NCI-H460 (cell line): Measurements from ENCODE around the gene PARP4. TPM values are rescaled to one million over a fixed set of nuclear protein-coding genes. Genes with fewer than 3 reads are reported as not detected.
"Not testable (repeated sequence)": the region's sequence is repeated elsewhere in the genome, so short reads cannot be mapped to it uniquely, and the experiment has no call there.

ENCODE experiments used
- DNase-seq: peaks from one replicate; pipeline ENCODE4 v3.0.0-alpha.2; 2016; ENCODE audit warnings: low read depth; ENCODE audit errors: extremely low read depth
- total RNA-seq: library from RNA; depleted of rRNA; stranded (reverse); fragments of >200 nt; shearing (Covaris generic); gene quantifications from 2 replicates; pipeline ENCODE4 v1.2.3, GENCODE V29; 2014

PARP4 gene
- total RNA-seq, 1 experiment from 2014 or later = 80.7 TPM

DNA sequence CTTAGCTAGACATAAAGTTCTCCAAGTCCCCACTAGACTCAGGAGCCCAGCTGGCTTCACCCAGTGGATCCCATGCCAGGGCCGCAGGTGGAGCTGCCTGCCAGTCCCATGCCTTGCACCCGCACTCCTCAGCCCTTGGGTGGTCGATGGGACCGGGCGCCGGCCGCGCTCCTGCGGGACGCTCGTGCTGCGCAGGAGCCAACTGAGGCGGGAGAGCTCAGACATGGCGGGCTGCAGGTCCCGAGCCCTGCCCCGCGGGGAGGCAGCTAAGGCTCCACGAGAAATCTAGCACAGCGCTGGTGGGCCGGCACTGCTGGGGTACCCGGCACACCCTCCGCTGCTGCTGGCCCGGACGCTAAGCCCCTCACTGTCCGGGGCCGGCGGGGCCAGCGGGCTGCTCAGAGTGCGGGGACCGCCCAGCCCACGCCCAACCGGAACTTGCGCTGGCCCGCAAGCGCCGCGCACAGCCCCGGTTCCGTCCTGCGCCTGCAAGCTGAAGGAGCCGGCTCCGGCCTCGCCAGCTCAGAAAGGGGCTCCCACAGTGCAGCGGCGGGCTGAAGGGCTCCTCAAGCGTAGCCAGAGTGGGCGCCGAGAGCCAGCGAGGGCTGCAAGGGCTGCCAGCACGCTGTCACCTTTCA lies 5.8 kb downstream of the PARP4 start:
- DNase-seq = no peak

DNA sequence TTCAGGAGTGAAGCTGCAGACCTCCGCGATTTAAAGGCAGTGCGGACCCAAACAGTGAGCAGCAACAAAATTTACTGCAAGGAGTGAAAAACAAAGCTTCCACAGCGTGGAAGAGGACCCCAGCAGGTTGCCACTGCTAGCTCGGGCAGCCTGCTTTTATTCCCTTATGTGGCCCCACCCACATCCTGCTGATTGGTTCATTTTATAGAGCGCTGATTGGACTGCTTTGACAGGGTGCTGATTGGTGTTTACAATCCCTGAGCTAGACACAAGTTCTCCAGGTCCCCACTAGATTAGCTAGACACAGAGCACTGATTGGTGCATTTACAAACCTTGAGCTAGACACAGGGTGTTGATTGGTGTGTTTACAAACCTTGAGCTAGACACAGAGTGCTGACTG lies 6.3 kb downstream of the PARP4 start:
- DNase-seq = not testable (repeated sequence)

DNA sequence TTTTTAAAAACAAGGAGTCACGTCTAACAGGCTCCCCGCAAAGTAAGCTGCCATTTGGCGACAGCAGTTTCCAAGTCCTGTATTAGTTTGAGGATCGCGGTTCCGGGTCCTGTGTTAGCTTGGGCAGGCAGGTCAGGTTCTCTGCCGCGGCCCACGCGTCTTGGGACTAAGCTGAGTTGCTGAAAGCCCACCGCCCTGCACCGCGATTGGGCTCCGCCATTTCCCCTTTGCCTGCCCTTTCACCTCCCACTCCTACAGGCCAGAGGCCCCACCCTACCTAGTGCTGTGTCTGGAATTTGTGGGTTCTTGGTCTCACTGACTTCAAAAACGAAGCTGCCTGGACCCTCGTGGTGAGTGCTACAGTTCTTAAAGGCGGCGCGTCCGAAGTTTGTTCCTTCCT lies 6.8 kb downstream of the PARP4 start:
- no peak for DNase-seq

DNA sequence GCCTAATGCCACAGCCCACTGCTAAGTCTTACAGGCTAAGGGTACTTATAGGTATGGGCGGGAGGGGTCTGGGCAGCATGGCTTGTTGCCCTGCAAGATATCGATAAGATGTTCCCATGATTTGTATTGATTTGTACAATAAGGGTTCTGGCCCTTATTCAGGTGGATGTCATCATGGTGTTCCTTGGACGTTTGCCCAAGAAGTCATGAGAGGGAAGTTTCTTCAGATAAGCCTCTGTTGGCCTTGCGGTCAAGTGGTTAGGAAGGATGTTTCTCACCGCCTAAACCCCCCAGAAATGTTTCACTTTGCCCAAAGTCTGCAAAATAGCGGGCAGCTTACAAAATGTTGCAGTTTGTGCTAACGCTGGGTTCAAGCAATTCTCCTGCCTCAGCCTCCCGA lies 7.3 kb downstream of the PARP4 start:
- no peak for DNase-seq

DNA sequence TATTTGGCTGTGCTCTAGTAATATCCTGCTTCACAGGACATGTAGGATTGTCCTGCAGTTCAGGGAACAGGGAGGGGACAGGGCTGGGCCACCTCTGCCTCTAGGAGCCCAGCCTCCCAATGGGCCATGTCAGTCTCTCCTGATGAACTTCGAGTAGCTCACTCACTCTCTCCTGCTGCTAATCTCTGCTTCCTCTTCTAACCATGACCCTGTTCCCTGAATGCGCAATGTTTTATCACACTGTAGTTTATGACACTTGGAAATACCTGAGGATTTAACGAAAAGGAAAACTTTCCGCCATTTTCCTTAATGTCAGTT lies 9.2 kb downstream of the PARP4 start:
- peak; percentile 29 for DNase-seq

DNA sequence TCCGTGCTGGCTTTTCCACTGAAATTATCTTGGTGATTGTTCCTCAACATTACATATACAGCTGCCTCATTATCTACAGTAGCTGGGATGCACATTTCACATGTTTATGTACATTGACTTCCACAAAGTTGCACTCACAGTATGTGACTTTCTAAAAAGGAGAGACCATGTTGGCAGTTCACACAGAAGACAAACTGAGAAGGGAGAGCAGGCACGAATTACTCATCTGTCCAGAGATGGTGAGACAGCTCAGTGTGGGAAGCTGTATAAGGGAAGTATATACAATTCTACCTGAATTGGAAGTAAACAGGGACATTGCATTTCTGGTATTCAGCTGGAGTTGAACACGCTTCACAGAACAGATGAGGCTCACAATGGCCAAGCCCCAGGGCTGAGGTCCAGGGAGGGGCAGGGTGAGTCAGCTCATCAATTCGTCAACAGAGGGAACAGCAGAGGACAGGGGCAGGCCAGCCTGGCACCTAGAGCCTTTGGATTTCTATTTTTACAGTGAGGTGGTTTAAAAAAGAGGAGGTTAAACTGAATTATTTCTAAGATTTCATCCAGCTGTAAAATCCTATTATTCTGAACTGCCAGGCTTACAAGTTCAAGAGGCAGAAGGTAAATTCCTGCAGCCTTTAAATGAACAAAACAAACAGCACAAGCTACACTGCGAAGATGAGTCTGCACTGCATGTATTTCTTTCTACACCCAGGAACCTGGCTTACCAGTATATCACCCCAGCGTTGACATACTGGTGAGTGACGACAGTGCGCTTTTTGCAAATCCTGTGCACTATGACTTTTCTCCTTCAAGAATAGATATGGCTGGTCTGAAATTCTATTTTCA lies 9.8 kb downstream of the PARP4 start:
- DNase-seq = peak; percentile 79

DNA sequence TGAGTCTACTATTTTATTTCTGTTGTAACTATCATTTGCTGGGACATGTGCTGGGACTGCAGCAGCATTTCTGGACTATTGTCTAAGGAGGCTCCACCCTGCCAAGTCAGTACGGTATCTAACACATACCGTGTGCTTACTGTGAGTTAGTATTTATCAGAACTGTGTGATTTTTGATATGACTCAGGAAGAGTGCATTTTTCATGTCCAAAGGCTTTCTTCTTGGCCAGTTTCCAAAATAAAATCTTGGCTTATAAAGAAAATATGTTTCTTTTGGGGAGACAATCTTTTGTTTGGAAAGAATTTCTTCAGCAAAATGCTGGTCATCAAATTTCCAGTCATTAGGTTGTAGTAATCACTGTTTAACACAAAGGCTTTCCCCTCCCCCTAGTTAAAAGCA lies 11.6 kb downstream of the PARP4 start:
- DNase-seq = peak; percentile 67

DNA sequence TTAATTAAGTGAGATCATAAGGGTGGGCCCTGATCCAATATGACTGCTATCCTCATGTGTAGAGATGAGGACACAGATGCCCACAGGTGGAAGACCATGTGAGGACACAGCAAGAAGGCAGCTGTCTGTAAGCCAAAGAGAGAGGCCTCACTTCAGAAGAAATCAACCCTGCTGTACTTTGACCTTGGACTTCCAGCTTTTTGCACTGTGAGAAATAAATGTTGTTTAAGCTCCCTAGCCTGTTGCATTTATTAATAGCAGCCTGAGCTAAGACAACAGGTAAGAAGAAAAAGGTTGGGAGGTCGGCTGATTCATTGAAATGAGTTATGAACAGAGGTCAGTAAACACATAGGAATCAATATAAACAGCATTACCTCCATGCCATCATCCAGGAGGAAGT lies 14.8 kb downstream of the PARP4 start:
- DNase-seq = no peak

DNA sequence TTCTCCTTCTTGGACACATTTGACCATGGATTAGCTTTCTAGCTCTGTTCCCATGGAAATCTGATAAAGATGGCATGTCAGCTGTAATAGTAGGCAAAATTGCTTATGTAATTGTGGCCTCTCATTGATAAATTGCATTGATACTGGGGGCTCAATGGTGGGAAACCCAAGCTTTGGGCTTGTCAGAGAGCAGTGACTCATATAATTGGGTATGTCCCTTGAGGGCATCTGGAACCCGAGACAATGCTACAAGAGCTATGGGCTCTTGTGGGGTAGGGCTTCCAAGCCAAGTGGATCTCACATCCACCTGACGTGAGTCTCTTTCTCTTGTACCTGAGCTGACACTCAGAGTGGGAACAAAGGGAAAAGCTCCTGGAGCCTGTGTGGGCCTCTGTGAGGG lies 16.3 kb downstream of the PARP4 start:
- not testable (repeated sequence) for DNase-seq

DNA sequence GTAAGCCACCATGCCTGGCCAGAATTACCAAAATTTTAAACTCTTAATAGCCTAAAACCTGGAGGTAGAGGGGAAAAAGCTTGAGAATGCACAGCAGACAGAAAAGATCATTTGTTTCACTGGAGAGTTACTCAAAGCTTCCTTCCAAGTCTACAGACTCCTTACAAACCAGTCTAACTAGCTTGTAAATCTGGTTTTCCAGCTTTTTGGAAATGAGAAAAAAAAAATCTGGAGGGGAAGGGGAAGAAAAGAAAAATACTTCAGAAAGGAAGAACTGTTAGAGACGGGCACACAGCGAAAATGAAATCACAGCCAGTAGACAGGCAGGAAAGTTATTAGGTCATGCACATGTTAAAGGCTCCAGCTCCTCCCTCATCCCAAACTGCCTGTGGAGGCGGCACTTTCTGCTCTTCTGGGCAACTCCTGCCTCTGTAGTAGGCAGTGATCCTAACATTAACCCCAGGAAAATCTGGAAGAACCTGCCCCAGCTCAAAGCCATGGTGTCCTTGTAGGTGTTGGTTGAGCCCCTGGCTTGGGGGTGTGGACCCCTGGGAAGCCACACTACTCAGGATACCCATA lies 17.3 kb downstream of the PARP4 start:
- DNase-seq = no peak

DNA sequence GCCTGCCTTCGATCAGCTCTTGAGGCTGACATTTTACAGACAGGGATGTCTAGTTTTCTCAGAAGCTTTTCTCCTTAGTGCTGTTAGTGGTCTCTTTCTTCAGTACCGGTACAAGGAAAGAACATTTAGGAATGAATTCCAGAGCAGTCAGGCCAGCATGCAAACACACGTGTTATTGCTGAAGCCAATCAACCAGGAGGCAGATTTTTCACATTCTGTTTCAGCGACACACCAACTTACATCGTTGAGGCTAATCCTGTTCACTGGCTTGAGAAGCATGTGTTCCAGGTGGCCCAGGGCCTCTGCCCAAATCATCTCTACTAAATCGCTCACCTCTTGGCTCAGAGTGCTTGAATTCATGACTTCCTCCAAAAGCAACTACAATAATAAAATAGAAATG lies 19.2 kb downstream of the PARP4 start:
- DNase-seq = no peak

DNA sequence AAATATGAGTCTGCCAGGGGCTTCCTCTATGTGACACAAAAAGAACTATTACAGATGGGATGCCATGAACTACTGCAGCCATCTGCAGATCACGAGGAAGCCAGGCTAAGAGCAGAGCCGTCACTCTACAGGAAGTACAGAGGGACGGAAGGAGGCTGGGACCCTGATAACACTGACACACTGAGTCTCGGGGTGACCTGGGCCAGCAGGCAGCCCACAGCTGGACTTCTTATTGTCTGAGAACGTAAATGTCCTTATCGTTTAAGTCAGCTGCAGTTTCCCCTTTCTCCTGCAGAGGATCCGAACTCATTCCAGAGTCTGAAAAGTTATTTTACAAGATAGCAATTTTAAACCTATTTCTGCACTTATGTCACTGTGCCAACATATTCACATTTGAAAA lies 20.7 kb downstream of the PARP4 start:
- no peak for DNase-seq

DNA sequence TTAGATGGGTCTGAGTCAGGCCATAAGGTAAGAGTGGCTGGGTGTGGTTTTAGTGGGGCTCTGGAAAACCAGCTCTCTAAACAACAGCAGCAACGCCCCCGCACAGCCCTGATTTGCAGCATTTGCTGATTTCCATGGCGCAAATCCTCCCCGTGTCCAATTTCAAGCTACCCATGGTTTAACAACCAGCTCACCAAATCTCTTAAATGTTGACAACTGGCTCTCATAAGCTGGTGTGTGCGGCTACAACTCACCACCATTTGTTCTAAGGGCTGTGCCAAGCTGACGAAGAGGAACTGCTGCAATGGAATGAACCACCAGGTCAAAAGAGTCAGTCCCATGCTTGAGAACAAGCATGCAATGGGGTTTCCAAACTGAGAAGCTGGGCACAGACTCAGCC lies 22.9 kb downstream of the PARP4 start:
- DNase-seq = no peak

DNA sequence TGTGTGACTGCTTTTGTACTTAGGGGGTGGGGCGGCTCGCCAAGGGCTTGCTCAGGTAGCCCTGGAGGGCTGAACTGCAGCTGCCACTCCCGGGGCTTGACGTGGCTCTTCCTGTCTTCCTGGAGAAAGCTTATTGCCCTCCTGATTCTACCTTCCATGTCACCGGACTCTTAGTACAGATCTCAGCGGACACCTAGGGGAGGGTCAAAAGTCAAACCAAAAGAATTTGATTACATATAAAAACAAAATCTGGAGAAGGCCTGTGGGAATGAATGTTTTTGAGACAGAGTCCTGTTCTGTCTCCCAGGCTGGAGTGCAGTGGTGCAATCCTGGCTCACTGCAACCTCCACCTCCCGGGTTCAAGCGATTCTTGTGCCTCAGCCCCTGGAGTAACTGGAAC lies 24.5 kb downstream of the PARP4 start:
- DNase-seq = not testable (repeated sequence)

DNA sequence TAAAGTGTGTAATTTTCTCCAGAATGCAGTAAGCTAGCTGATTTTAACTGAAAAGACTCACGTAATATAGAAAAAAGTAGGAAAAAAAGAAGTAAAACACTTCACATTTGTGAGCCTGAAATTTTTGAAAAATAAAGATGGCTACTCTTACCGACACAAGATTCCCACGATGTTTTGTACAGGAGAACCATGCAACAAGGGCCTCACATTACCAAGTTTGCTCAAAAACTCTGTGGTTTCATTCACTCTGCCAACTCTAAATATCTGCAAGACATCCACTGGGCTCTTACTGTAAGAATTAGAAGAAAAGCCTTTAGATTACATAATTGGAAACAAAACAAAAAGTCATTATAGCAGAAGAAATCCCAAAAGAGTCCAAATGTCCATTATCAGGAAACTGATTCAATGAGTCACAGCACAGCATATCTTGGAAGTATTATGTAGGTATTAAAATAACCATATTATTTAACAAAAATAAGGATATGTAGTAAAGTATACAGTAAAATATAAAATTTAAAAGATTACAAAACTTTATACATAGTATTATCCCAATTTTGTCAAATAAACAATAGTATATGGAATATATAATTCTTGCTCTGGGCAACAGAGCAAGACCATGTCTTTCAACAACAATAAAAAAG lies 26.4 kb downstream of the PARP4 start:
- not testable (repeated sequence) for DNase-seq

DNA sequence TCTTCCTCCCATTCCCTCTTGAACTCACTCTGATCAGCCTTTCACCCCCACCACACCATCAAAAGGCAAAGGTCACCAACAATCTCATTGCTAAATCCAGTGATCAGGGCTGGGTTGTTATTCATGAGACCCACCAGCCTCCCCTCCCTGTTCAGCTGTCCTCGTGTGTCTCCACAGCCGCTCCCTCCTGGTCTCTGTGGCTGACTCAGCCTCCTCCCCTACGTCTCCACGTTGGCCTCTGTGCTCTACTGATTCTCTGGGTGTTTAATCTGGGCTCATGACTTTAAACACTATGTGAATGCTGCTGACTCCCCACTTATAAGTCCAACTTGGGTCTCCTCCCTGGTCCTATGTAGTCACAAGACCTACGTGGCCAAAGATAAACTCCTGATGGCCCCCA lies 38.9 kb downstream of the PARP4 start:
- no peak for DNase-seq

DNA sequence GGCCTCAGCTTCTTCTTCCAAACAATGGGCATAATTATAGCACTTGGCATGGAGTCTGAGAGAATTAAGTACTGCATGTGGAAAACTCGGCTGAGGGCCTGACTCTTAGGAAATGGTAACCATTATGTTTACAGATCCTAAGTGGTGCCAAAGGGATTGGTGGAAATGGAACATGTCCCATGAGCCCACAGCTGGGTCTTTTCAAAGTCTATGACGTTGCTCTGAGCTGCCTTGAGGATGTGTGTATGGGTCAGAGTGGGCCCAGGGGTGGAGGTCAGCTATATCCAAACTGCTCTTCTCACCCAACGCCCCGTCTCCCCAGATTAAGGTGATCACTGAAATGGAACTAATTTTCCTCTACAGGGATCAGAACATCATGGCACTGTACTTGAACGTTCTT lies 40.4 kb downstream of the PARP4 start:
- not testable (repeated sequence) for DNase-seq

DNA sequence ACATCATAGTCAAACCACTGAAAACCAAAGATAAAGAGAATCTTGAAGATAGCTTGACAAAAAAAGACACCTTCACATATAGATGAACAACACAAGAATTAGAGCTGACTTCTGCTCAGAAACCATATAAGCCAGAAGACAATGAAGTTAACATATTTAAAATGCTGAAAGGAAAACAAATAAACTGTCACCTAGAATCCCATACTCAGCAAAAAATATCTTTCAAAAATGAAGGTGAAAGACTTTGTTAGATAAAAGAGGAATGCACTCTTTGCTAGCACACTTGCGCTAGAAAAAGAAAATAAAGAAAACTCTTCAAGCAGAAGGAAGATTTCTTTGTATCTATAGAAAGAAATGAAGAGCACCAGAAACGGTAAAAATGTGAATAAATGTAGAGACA lies 49.5 kb downstream of the PARP4 start:
- DNase-seq = no peak

DNA sequence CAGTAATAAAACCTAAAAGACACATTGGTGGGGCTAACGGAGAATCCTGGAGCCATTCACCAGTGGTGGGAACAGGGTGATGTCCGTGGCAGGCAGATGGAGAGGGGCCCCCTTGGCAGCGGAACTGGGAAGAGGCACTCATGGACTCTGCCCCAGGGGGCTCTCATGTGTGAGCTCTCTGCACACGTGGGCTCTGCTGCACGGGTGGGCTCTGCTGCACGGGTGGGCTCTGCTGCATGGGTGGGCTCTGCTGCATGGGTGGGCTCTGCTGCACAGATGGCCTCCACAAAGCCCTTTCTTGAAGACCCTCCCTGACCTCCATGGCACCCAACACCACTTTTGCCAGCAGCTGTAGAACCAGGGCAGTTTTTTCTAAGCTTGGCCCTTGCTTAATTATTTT lies 52.3 kb downstream of the PARP4 start:
- no peak for DNase-seq

DNA sequence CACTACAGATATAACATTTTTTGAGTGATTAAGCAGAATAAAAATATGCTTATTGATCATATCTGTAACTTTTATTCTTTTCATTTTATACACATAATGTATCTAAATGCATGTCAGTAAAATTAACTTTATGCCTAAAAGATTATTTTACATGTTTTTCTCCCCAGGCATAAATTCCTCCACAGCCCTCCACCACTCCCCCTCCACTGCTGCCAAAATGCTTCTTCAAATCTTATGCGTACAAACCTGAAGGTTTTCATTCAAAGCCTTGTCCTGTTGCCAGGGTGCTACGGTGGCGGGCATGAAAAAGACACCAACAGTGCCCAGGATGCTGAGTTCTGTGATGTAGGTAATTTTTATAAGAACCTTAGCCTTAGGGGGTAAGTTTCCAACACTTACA lies 52.9 kb downstream of the PARP4 start:
- DNase-seq = no peak

DNA sequence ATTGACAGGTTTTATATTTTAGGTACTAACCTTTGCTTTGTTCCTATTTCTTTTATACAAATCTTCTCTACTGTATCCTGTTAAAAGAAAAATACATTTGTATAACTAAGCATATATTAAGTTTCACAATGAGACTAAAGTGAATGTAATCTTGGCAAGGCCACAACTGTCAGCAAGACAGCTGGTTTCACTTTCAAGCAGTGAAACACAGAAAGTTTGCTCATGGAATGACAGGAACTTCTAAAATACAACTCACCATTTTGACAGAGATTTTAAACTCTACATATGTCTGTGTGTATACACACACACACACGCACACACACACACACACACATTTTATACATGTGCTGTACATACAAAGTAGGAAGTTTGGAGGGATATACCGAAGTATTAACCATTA lies 53.3 kb downstream of the PARP4 start:
- no peak for DNase-seq

DNA sequence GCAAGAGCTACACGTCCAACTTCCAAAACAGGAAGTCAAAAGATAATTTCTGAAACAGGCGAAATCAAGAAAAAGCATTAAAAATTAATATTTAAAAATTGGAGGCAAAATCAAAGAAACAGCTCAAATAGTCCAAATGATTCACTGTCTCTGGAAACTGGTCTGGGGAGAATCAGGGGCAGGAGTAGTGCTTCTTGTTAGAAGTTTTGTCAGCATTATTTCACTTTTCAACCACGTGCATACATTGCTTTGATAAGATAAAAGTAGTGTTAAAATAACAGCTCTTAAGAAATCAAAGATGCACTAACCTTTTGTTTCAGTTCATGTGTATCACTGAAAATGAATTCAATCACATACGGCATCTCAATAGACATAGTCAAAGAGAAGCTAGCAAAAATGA lies 53.8 kb downstream of the PARP4 start:
- no peak for DNase-seq
